Esophagus (tissue), 2 donors: ENCODE data around the gene COL2A1. TPM values are rescaled to one million over a fixed set of nuclear protein-coding genes. Genes with fewer than 3 reads are reported as not detected.

Experiments used
- H3K27ac ChIP-seq, 2 donors: one replicate each; pipeline ENCODE4 v1.5.1; 2013; ENCODE audit warnings: low read depth in 2 of 2, mild to moderate bottlenecking in 2 of 2, inconsistent platforms in 1 of 2, low read length in 1 of 2, moderate library complexity in 1 of 2
- H3K27me3 ChIP-seq, 2 donors: one replicate each; pipeline ENCODE4 v1.6.1; 2013; ENCODE audit warnings: low read length in 2 of 2, control low read depth in 1 of 2, mild to moderate bottlenecking in 1 of 2; ENCODE audit not compliant: insufficient read depth in 2 of 2, control insufficient read depth in 1 of 2
- H3K36me3 ChIP-seq, 2 donors: one replicate each; pipeline ENCODE4 v1.6.1; 2013; ENCODE audit warnings: low read length in 1 of 2; ENCODE audit not compliant: control insufficient read depth in 2 of 2, insufficient read depth in 2 of 2
- H3K4me1 ChIP-seq, 2 donors: one replicate each; pipeline ENCODE4 v1.6.1; 2013; ENCODE audit warnings: low read length in 1 of 2; ENCODE audit not compliant: control insufficient read depth in 2 of 2, insufficient read depth in 2 of 2
- H3K4me3 ChIP-seq, 2 donors: one replicate each; pipeline ENCODE4 v1.5.1; 2013; ENCODE audit warnings: low read length in 2 of 2, mild to moderate bottlenecking in 2 of 2, low read depth in 1 of 2, moderate library complexity in 1 of 2
- H3K9me3 ChIP-seq, 2 donors: one replicate each; pipeline ENCODE4 v1.6.1; 2013; ENCODE audit warnings: mild to moderate bottlenecking in 2 of 2, low read depth in 1 of 2, low read length in 1 of 2, moderate library complexity in 1 of 2; ENCODE audit not compliant: control insufficient read depth in 2 of 2, insufficient read depth in 1 of 2
- WGBS, 2 donors: extraction: QIAGEN DNeasy Blood & Tissue Kit; methylation state at CpG; one replicate each; pipeline ENCODE4 v1.1.7; 2013; 5-methylcytosine and 5-hydroxymethylcytosine counted together
- polyA plus RNA-seq, 2 donors: library from polyadenylated mRNA; stranded (reverse); fragments of 200-250 nt; gene quantifications; one replicate each; pipeline ENCODE4 v1.2.3, GENCODE V29; 2013
- donor health status: healthy with polysubstance abuse.
- donor health status: Bipolar disorder and iron deficiency.

The COL2A1 gene
- polyA plus RNA-seq, 2 donors = 0.01 TPM; not detected in 1

- no peaks in the 10 kb centered on the region for H3K27me3 ChIP-seq
- 88 to 90% methylated on average over 12 of the region's 12 CpGs for WGBS, 2 donors
- H3K27ac ChIP-seq = no peak overlapping the region
- H3K9me3 ChIP-seq = no peaks in the 10 kb centered on the region
- H3K4me1 ChIP-seq = peaks cover 0 to 2% of the 10 kb centered on the region in 2 donors
- no peaks in the 10 kb centered on the region for H3K36me3 ChIP-seq
- no peak overlapping the region for H3K4me3 ChIP-seq
Measured at GRCh38 chr12:48031135-48031960, 27.1 kb upstream of the COL2A1 start.

DNA sequence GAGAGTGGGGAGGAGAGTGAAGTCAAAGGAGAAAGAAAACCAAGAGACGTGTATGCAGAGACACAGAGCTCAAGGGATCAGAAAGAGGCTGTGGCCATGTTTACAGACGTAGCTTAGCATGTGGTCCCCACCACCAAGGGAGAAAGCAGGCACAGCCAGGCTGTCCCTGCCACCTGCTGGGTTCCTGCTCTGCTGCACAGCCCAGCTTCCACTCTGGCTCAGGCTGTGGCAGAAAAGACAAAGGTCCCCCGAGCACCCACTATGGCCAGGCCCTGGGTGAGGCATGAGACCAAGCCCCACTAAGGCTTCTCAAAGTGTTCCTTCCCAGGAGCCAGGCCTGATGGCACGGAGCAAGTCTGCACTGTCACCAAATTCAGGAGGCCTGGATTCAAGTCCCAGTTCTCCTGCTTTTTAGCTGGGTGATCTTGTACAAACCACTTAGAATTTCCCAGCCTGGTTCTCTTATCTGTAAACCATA, 25.9 kb upstream of the COL2A1 start:
- H3K4me1 ChIP-seq = peaks cover 0 to 2% of the 10 kb centered on the region in 2 donors
- 72 to 75% methylated on average over 4 of the region's 4 CpGs for WGBS, 2 donors
- no peaks in the 10 kb centered on the region for H3K27me3 ChIP-seq
- no peak overlapping the region for H3K4me3 ChIP-seq
- H3K36me3 ChIP-seq = no peaks in the 10 kb centered on the region
- no peak overlapping the region for H3K27ac ChIP-seq
- H3K9me3 ChIP-seq = no peaks in the 10 kb centered on the region

DNA sequence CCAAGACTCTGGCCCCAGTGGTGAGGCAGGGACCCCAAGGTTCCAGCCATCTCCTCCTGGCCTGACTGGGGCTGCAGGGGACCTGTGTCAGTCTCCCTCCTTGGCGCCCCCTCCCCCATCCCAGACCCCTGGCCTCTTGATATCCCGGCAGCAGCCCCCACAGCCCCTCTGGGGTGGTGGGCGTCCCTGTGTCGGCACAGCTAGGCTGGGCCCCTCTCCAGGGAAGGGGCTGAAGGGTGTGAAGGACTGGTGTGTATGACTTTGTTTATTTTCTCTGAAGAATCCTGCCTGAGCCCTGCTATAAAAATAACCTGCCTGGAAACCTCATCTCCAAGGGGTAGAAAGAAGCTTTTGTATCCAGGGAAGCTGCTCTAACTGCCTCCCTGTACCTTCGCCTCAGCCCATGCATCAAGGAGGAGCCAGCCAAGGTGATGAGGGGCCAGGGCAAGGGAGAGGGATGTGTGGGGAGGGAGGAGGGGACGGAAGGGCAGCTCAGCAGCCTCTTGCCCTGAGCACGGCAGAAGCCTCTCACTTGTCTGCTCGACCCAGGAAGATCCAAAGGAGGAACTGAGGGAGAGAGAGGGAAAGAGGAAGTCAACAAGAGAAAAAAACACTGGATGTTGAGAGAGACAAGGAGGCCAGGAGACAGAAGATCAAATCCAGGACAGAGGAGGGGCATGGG, 25.4 kb upstream of the COL2A1 start:
- Histone ChIP-seq H3K4me1 (peaks cover 0 to 2% of the 10 kb centered on the region in 2 donors), H3K36me3 (no peaks in the 10 kb centered on the region), H3K9me3 (no peaks in the 10 kb centered on the region), H3K27me3 (no peaks in the 10 kb centered on the region), H3K4me3 (no peak overlapping the region), H3K27ac (no peak overlapping the region)
- 57 to 58% methylated on average over 8 of the region's 8 CpGs for WGBS, 2 donors

GRCh38 chr12:48028541-48029431, 24.5 kb upstream of the COL2A1 start:
- Histone ChIP-seq H3K27me3 (no peaks in the 10 kb centered on the region), H3K36me3 (no peaks in the 10 kb centered on the region), H3K4me3 (no peak overlapping the region), H3K27ac (no peak overlapping the region), H3K9me3 (no peaks in the 10 kb centered on the region), H3K4me1 (peaks cover 0 to 2% of the 10 kb centered on the region in 2 donors)
- WGBS, 2 donors = 48 to 61% methylated on average over 5 of the region's 5 CpGs

- peaks cover 0 to 2% of the 10 kb centered on the region in 2 donors for H3K4me1 ChIP-seq
- H3K27ac ChIP-seq = no peak overlapping the region
- no peaks in the 10 kb centered on the region for H3K36me3 ChIP-seq
- no peak overlapping the region for H3K4me3 ChIP-seq
- H3K9me3 ChIP-seq = no peaks in the 10 kb centered on the region
- no peaks in the 10 kb centered on the region for H3K27me3 ChIP-seq
- WGBS, 2 donors = 73 to 83% methylated on average over 18 of the region's 18 CpGs
Measured at GRCh38 chr12:48027183-48028002, 23.1 kb upstream of the COL2A1 start.

DNA sequence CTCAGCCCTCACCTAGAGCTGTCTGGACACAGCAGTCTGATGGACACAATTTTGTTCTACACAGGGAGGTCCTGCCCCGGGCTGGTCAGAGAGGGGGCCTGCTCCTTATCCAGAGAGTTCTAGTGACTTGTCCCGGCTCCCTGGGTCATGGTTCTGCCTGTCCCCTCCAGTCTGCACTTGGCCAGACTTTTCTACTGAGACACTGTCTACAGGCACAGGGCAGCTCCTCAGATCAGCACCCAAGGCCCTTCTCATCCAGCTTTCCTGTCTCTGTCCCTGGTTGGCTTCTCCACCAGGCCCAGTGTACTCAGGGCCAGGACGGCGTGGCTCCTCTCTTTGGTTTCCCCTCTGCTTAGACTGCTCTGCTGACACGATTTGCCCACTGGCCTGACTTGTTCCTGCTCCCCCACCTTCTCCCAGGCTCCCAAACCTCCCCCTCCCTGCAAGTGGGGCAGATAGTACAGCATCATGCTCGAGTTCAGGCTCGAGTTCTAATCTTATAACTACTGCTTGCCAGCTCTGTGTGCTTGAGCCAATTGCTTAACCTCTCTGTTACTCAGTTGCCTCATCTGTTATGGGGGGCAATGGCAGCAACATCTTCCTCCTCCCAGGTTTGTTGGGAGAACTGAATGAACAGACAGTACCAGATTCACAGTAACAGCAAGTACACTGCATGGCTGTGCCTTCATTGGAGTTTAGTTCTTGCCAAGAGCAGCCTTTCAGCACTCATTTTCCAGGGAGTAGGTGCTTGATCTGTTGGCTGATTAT, 22.0 kb upstream of the COL2A1 start:
- Histone ChIP-seq H3K4me3 (no peak overlapping the region), H3K4me1 (peaks cover 0 to 2% of the 10 kb centered on the region in 2 donors), H3K27ac (no peak overlapping the region), H3K9me3 (no peaks in the 10 kb centered on the region), H3K36me3 (no peaks in the 10 kb centered on the region), H3K27me3 (no peaks in the 10 kb centered on the region)
- WGBS, 2 donors = 79 to 82% methylated on average over 7 of the region's 7 CpGs

- Histone ChIP-seq H3K36me3 (no peaks in the 10 kb centered on the region), H3K4me3 (no peak overlapping the region), H3K4me1 (peaks cover 0 to 2% of the 10 kb centered on the region in 2 donors), H3K27ac (no peak overlapping the region), H3K9me3 (no peaks in the 10 kb centered on the region), H3K27me3 (no peaks in the 10 kb centered on the region)
- 76 to 79% methylated on average over 7 of the region's 7 CpGs for WGBS, 2 donors
Measured at GRCh38 chr12:48025281-48025680, 21.0 kb upstream of the COL2A1 start.

GRCh38 chr12:48024735-48025134, 20.5 kb upstream of the COL2A1 start:
- 78 to 81% methylated on average over 9 of the region's 9 CpGs for WGBS, 2 donors

More at GRCh38 chr12:48024735-48025134, 20.5 kb upstream of the COL2A1 start:
- H3K4me1 ChIP-seq = peaks cover 0 to 2% of the 10 kb centered on the region in 2 donors
- H3K4me3 ChIP-seq = no peak overlapping the region
- H3K27ac ChIP-seq = no peak overlapping the region
- no peaks in the 10 kb centered on the region for H3K36me3 ChIP-seq
- H3K9me3 ChIP-seq = no peaks in the 10 kb centered on the region
- H3K27me3 ChIP-seq = no peaks in the 10 kb centered on the region
